MM.1S (cell line): ENCODE measurements around the gene STXBP1.

ENCODE experiments used
- DNase-seq: peaks from one replicate; pipeline ENCODE4 v3.0.0-alpha.2; 2015
- H2AFZ ChIP-seq: fragments of 300-600 bp; sonication (generic); 2 replicates; pipeline ENCODE4 v1.6.0; 2016; ENCODE audit warnings: antibody characterized with exemption, low read length
- H3F3A ChIP-seq: fragments of 300-600 bp; sonication (generic); 2 replicates; pipeline ENCODE4 v1.6.1; 2016; ENCODE audit warnings: mild to moderate bottlenecking, antibody characterized with exemption, low read length, moderate library complexity, mixed read lengths; ENCODE audit not compliant: insufficient read depth
- H3K27ac ChIP-seq: fragments of 300-600 bp; sonication (generic); 2 replicates; pipeline ENCODE4 v1.5.1; 2016; ENCODE audit warnings: mild to moderate bottlenecking, low read length
- H3K27me3 ChIP-seq: fragments of 300-600 bp; sonication (generic); replicated peaks from 2 replicates; pipeline ENCODE4 v1.6.0; 2016; ENCODE audit warnings: low read length; ENCODE audit not compliant: insufficient read depth
- H3K36me3 ChIP-seq: fragments of 300-600 bp; sonication (generic); replicated peaks from 2 replicates; pipeline ENCODE4 v1.6.1; 2016; ENCODE audit warnings: mild to moderate bottlenecking, low read length, mixed read lengths; ENCODE audit not compliant: insufficient read depth
- H3K4me1 ChIP-seq: fragments of 300-600 bp; sonication (generic); 2 replicates; pipeline ENCODE4 v1.6.1; 2016; ENCODE audit warnings: low read length, mixed read lengths
- H3K4me2 ChIP-seq: fragments of 300-600 bp; sonication (generic); 2 replicates; pipeline ENCODE4 v1.6.0; 2016; ENCODE audit warnings: low read depth, low read length
- H3K4me3 ChIP-seq: fragments of 300-600 bp; sonication (generic); 2 replicates; pipeline ENCODE4 v1.5.1; 2016; ENCODE audit warnings: low read length, mixed read lengths
- H3K79me2 ChIP-seq: fragments of 300-600 bp; sonication (generic); 2 replicates; pipeline ENCODE4 v1.6.1; 2016; ENCODE audit warnings: mixed run types, low read length, mixed read lengths
- H3K9ac ChIP-seq: fragments of 300-600 bp; sonication (generic); 2 replicates; pipeline ENCODE4 v1.6.1; 2016; ENCODE audit warnings: low read length, mixed read lengths
- H3K9me2 ChIP-seq: fragments of 300-600 bp; sonication (generic); replicated peaks from 2 replicates; pipeline ENCODE4 v1.6.1; 2016; ENCODE audit warnings: mild to moderate bottlenecking, low read length, mixed read lengths; ENCODE audit not compliant: insufficient read depth
- H3K9me3 ChIP-seq: fragments of 300-600 bp; sonication (generic); replicated peaks from 2 replicates; pipeline ENCODE4 v1.6.1; 2016; ENCODE audit warnings: mild to moderate bottlenecking, low read length, mixed read lengths; ENCODE audit not compliant: insufficient read depth
- H4K20me1 ChIP-seq: fragments of 300-600 bp; sonication (generic); 2 replicates; pipeline ENCODE4 v1.6.1; 2016; ENCODE audit warnings: mild to moderate bottlenecking, low read length, moderate library complexity, mixed read lengths; ENCODE audit not compliant: insufficient read depth
- EZH2 ChIP-seq: fragments of 300-600 bp; sonication (generic); optimal IDR thresholded peaks from 2 replicates; pipeline ENCODE3; 2017; ENCODE audit warnings: low read depth, mild to moderate bottlenecking, antibody characterized with exemption, low read length, mixed read lengths
- EZH2phosphoT487 ChIP-seq: fragments of 300-600 bp; sonication (generic); IDR thresholded peaks from 2 replicates; pipeline ENCODE4 v1.6.1; 2018; ENCODE audit warnings: antibody characterized with exemption, low read length
- TF ChIP-seq, protein P1 (sequence below): fragments of 300-600 bp; sonication (generic); IDR thresholded peaks from 2 replicates; pipeline ENCODE4 v1.5.1; 2016; ENCODE audit warnings: antibody characterized with exemption, low read length, mixed read lengths

STXBP1 gene

GRCh38 chr9:127664324-127664677, 52.2 kb downstream of the STXBP1 start:
- Histone ChIP-seq H3K9me3 (no peaks in the 10 kb centered on the region), H3K79me2 (no peaks in the 10 kb centered on the region), H3K9me2 (no peaks in the 10 kb centered on the region), H2AFZ (no peak overlapping the region), H3K27me3 (no peaks in the 10 kb centered on the region), H3K27ac (no peak overlapping the region), H4K20me1 (no peaks in the 10 kb centered on the region), H3K9ac (no peak overlapping the region), H3F3A (no peaks in the 10 kb centered on the region), H3K4me2 (no peak overlapping the region), H3K36me3 (no peaks in the 10 kb centered on the region), H3K4me1 (no peaks in the 10 kb centered on the region), H3K4me3 (no peak overlapping the region)
- DNase-seq: no peak
- TF ChIP-seq EZH2phosphoT487: no peak
- TF ChIP-seq, protein P1, sequence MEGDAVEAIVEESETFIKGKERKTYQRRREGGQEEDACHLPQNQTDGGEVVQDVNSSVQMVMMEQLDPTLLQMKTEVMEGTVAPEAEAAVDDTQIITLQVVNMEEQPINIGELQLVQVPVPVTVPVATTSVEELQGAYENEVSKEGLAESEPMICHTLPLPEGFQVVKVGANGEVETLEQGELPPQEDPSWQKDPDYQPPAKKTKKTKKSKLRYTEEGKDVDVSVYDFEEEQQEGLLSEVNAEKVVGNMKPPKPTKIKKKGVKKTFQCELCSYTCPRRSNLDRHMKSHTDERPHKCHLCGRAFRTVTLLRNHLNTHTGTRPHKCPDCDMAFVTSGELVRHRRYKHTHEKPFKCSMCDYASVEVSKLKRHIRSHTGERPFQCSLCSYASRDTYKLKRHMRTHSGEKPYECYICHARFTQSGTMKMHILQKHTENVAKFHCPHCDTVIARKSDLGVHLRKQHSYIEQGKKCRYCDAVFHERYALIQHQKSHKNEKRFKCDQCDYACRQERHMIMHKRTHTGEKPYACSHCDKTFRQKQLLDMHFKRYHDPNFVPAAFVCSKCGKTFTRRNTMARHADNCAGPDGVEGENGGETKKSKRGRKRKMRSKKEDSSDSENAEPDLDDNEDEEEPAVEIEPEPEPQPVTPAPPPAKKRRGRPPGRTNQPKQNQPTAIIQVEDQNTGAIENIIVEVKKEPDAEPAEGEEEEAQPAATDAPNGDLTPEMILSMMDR: no peak
- TF ChIP-seq EZH2: no peak

GRCh38 chr9:127664678-127665507, 52.8 kb downstream of the STXBP1 start:
- Histone ChIP-seq H3K27me3 (no peaks in the 10 kb centered on the region), H3K9ac (no peak overlapping the region), H3K27ac (no peak overlapping the region), H2AFZ (no peak overlapping the region), H4K20me1 (no peaks in the 10 kb centered on the region), H3K4me1 (no peaks in the 10 kb centered on the region), H3K4me3 (no peak overlapping the region), H3K79me2 (no peaks in the 10 kb centered on the region), H3K9me2 (no peaks in the 10 kb centered on the region), H3K4me2 (no peak overlapping the region), H3K9me3 (no peaks in the 10 kb centered on the region), H3F3A (no peaks in the 10 kb centered on the region), H3K36me3 (no peaks in the 10 kb centered on the region)
- no peak for TF ChIP-seq EZH2phosphoT487
- no peak for DNase-seq

DNA sequence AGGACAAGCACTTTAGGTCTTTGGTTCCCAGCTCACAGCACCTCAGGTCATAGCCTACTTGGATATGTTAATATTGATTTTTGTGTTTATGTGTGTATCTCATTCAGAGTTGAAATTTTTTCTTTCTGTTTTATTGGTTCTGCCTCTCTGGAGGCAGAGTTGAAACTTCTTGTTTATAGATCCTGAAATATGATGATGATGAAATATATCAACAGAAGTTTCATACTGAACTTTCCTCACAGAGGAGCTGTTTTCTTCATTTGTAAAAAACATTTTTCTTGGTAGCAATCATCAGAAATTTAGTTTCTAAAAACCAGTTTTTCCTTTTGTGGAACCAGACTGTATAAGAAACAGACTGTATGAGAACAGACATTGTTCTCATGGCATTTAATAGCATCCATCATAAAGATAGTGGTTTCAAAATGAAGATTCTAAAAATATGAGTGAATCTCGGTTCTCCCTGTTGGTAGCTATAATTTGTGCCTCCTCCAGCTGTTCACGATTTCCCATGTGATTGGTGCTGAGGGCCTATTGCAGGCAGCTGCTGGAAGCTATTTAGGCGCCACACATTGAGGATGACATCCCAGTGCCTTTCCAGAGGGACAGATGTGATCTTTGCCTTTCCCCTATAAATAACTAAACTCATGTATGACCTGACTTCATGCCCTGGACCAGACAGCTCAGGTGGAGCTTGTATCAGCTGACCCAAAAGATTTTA, 55.2 kb downstream of the STXBP1 start:
- Histone ChIP-seq H3K4me3 (no peak overlapping the region), H3K9me2 (no peaks in the 10 kb centered on the region), H3K9me3 (no peaks in the 10 kb centered on the region), H4K20me1 (no peaks in the 10 kb centered on the region), H3K4me2 (no peak overlapping the region), H3K79me2 (no peaks in the 10 kb centered on the region), H2AFZ (no peak overlapping the region), H3K27me3 (no peaks in the 10 kb centered on the region), H3K27ac (no peak overlapping the region), H3K9ac (no peak overlapping the region), H3F3A (no peaks in the 10 kb centered on the region), H3K4me1 (no peaks in the 10 kb centered on the region), H3K36me3 (no peaks in the 10 kb centered on the region)
- TF ChIP-seq EZH2 (no peak), EZH2phosphoT487 (no peak)
- TF ChIP-seq, protein P1: no peak
- no peak for DNase-seq

GRCh38 chr9:127667906-127668305, 55.8 kb downstream of the STXBP1 start:
- Histone ChIP-seq H3K27me3 (no peaks in the 10 kb centered on the region), H3K36me3 (no peaks in the 10 kb centered on the region), H3K4me1 (no peaks in the 10 kb centered on the region), H3K79me2 (no peaks in the 10 kb centered on the region), H3K9me2 (no peaks in the 10 kb centered on the region), H2AFZ (no peak overlapping the region), H3F3A (no peaks in the 10 kb centered on the region), H3K4me3 (no peak overlapping the region), H3K9me3 (no peaks in the 10 kb centered on the region), H4K20me1 (no peaks in the 10 kb centered on the region), H3K9ac (no peak overlapping the region), H3K4me2 (no peak overlapping the region), H3K27ac (no peak overlapping the region)
- DNase-seq: no peak
- TF ChIP-seq EZH2phosphoT487 (no peak), EZH2 (no peak)
- TF ChIP-seq, protein P1: no peak
